Measurements from ENCODE around the gene SLC29A1. TPM values are rescaled to one million over a fixed set of nuclear protein-coding genes. Genes with fewer than 3 reads are reported as not detected.

The SLC29A1 gene
- total RNA-seq, 1 donor from 2014 or later = 142 TPM

- Mint-ChIP-seq H3K9me3 (ENCODE audit: unreplicated experiment) (no peaks in the 10 kb centered on the region), H3K27me3 (ENCODE audit: unreplicated experiment) (peaks cover 9% of the 10 kb centered on the region), H3K36me3 (ENCODE audit: low read depth, unreplicated experiment) (peaks cover 17% of the 10 kb centered on the region), H3K4me3 (ENCODE audit: unreplicated experiment) (no peak overlapping the region), H3K4me1 (ENCODE audit: unreplicated experiment) (peaks cover 40% of the 10 kb centered on the region), H3K27ac (ENCODE audit: unreplicated experiment) (no peak overlapping the region)
- DNase-seq (ENCODE audit: low spot score) = no peak
- no peak for TF ChIP-seq CTCF (IDR thresholded peaks at IDR 0.05; ENCODE audit: unreplicated experiment)
Observed at GRCh38 chr6:44261581-44261980, 38.2 kb downstream of the SLC29A1 start.

GRCh38 chr6:44262467-44263353 is 39.3 kb downstream of the SLC29A1 start:
- peak overlapping the region; percentile 13 for H3K27ac Mint-ChIP-seq (ENCODE audit: unreplicated experiment)
- peaks cover 37% of the 10 kb centered on the region for H3K4me1 Mint-ChIP-seq (ENCODE audit: unreplicated experiment)
- H3K9me3 Mint-ChIP-seq (ENCODE audit: unreplicated experiment) = no peaks in the 10 kb centered on the region
- DNase-seq (ENCODE audit: low spot score) = no peak
- TF ChIP-seq CTCF (IDR thresholded peaks at IDR 0.05; ENCODE audit: unreplicated experiment) = no peak
- peak overlapping the region; percentile 96 for H3K4me3 Mint-ChIP-seq (ENCODE audit: unreplicated experiment)
- peaks cover 14% of the 10 kb centered on the region for H3K36me3 Mint-ChIP-seq (ENCODE audit: low read depth, unreplicated experiment)
- peaks cover 7% of the 10 kb centered on the region for H3K27me3 Mint-ChIP-seq (ENCODE audit: unreplicated experiment)

DNA sequence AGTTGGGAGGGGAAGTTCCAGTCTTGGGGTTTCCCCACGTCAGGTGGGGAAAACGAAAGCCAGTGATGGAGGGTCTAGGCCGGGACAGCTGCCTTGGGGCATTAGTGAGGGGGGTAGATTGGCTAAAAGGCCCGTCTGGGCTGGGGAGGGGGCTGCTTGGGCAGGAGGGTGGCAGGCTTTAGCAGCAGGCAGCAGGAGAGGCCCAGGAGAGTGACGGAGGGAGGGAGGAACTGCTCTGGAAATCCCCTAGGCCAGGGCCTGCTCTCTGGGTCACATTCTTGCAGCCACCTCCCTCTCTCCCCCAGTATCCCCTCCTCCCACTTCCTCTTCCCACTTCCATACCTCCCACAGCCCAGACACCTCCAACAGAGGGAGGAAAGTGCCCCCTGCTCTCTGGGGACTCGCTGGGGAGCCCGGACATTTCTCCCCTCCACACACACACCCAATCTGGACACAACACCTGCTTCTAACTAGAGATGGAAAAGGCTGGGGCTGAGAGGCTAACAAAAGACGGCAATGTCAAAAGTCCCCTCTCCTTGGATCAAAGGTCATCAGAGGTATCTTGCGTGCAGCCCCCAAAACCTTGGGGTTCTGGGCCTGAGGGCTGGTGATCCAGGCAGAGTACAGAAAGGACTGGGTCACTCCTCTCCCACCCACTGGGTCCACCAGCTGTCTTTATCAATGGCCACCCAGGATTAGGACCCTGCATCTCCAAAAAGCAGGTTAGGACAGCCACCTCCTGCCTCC is 40.1 kb downstream of the SLC29A1 start:
- Mint-ChIP-seq H3K27ac (ENCODE audit: unreplicated experiment) (peak overlapping the region; percentile 82), H3K36me3 (ENCODE audit: low read depth, unreplicated experiment) (peaks cover 10% of the 10 kb centered on the region), H3K27me3 (ENCODE audit: unreplicated experiment) (peaks cover 5% of the 10 kb centered on the region), H3K4me3 (ENCODE audit: unreplicated experiment) (peak overlapping the region; percentile 96), H3K4me1 (ENCODE audit: unreplicated experiment) (peaks cover 31% of the 10 kb centered on the region), H3K9me3 (ENCODE audit: unreplicated experiment) (no peaks in the 10 kb centered on the region)
- no peak for DNase-seq (ENCODE audit: low spot score)
- TF ChIP-seq CTCF (IDR thresholded peaks at IDR 0.05; ENCODE audit: unreplicated experiment) = no peak

DNA sequence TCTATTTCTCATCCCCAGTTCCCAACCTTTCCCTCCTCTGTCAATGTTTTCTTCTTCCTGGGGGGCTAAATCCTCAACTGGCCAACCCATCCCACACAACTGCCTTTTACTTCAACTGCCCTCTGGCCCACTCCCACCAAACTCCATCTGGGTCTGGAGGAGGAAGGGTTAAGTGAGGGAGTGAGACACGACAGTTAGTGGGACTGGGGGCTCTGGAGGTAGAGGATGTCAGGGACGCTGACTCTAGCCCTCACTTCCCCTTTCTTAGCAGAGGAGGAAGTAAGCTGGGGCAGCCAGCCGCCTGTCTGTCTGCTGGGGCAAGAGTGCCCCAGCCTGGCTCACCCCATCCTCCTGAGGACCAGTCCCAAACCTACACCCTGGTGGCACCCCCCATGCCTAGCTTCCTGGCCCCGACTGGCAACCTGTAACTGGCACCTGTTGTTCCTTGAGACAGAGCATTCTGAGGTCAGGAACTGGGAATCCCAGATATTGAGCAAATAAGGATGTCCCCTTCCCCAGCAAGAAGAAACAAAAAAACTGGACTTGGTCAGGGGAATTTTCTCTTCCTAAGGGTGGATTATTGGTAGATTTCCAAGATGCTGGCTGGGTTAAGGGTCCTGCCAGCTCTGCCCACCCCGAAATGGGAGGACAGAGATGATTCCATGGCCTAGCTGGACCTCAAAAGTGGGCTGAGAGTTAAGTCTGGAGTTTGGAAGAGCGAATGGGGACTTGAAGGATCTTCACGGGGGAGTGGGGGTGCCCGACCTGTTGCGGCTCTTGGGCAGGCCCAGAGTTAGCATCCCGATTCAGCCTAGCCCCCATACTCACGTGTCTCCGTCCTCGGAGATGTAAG is 41.0 kb downstream of the SLC29A1 start:
- H3K4me1 Mint-ChIP-seq (ENCODE audit: unreplicated experiment) = peaks cover 34% of the 10 kb centered on the region
- peaks cover 7% of the 10 kb centered on the region for H3K27me3 Mint-ChIP-seq (ENCODE audit: unreplicated experiment)
- peak; percentile 19 for DNase-seq (ENCODE audit: low spot score)
- H3K36me3 Mint-ChIP-seq (ENCODE audit: low read depth, unreplicated experiment) = peaks cover 10% of the 10 kb centered on the region
- H3K4me3 Mint-ChIP-seq (ENCODE audit: unreplicated experiment) = peak overlapping the region; percentile 96
- no peaks in the 10 kb centered on the region for H3K9me3 Mint-ChIP-seq (ENCODE audit: unreplicated experiment)
- peak overlapping the region; percentile 50 for H3K27ac Mint-ChIP-seq (ENCODE audit: unreplicated experiment)
- no peak for TF ChIP-seq CTCF (IDR thresholded peaks at IDR 0.05; ENCODE audit: unreplicated experiment)
